Stimulated activated CD4-positive, alpha-beta T cell treated with anti-CD3 and anti-CD28 coated beads, Interleukin-4, amount 100 ng/mL, for 4 hours (primary cell): ENCODE measurements around the gene IFNL2.
"Not testable (repeated sequence)": the region's sequence is repeated elsewhere in the genome, so short reads cannot be mapped to it uniquely, and the experiment has no call there.

Experiments
- DNase-seq, 2 experiments: peaks; one replicate each; pipeline ENCODE4 v3.0.0-alpha.2; 2020

The IFNL2 gene

GRCh38 chr19:39253374-39254149, 14.6 kb upstream of the IFNL2 start:
- no peak for DNase-seq

- no peak for DNase-seq
These were observed 13.5 kb upstream of the IFNL2 start for GRCh38 chr19:39254531-39255345.

- DNase-seq, result no peak
These were observed 11.0 kb upstream of the IFNL2 start for GRCh38 chr19:39257227-39257626.

GRCh38 chr19:39261704-39262103, 6.5 kb upstream of the IFNL2 start:
- DNase-seq, result no peak

GRCh38 chr19:39262496-39262895, 5.7 kb upstream of the IFNL2 start:
- no peak for DNase-seq

GRCh38 chr19:39263912-39264305, 4.3 kb upstream of the IFNL2 start:
- no peak for DNase-seq

- DNase-seq, result no peak
These were observed 3.6 kb upstream of the IFNL2 start for GRCh38 chr19:39264306-39265290.

- no peak for DNase-seq
These were observed 2.8 kb upstream of the IFNL2 start for GRCh38 chr19:39265321-39265916.

GRCh38 chr19:39268531-39269223, 481 bp downstream of the IFNL2 start:
- not testable (repeated sequence) for DNase-seq

GRCh38 chr19:39269369-39269768, 1.2 kb downstream of the IFNL2 start:
- DNase-seq, result not testable (repeated sequence)

GRCh38 chr19:39270036-39270871, 2.1 kb downstream of the IFNL2 start:
- DNase-seq, result no peak

GRCh38 chr19:39273859-39274258, 5.7 kb downstream of the IFNL2 start:
- not testable (repeated sequence) for DNase-seq

- no peak for DNase-seq
These were observed 7.4 kb downstream of the IFNL2 start for GRCh38 chr19:39275578-39275977.

- no peak for DNase-seq
These were observed 8.5 kb downstream of the IFNL2 start for GRCh38 chr19:39276740-39277139.

GRCh38 chr19:39277598-39277997, 9.4 kb downstream of the IFNL2 start:
- DNase-seq, result no peak

- no peak for DNase-seq
These were observed 13.8 kb downstream of the IFNL2 start for GRCh38 chr19:39282021-39282420.

GRCh38 chr19:39284032-39284431, 15.8 kb downstream of the IFNL2 start:
- DNase-seq, result no peak

GRCh38 chr19:39293394-39293793, 25.2 kb downstream of the IFNL2 start:
- DNase-seq, result no peak

- no peak for DNase-seq
These were observed 28.0 kb downstream of the IFNL2 start, which contains the start of gene IFNL1 for GRCh38 chr19:39296055-39296645. IFNL1 (plus strand) TSS chr19:39296407; CDS start chr19:39296422, 15 bp downstream.

- DNase-seq, result no peak
These were observed 28.7 kb downstream of the IFNL2 start for GRCh38 chr19:39296906-39297305.
